Stimulated activated naive CD4-positive, alpha-beta T cell treated with Interleukin-2 at 50 U/mL for 16 hours (primary cell): Measurements from ENCODE around the gene LRP8.
"Not testable (repeated sequence)": the region's sequence is repeated elsewhere in the genome, so short reads cannot be mapped to it uniquely, and the experiment has no call there.

ENCODE experiments used
- DNase-seq: peaks from one replicate; lab custom pipeline; 2025; lab: John Stamatoyannopoulos, UW

The LRP8 gene

DNA sequence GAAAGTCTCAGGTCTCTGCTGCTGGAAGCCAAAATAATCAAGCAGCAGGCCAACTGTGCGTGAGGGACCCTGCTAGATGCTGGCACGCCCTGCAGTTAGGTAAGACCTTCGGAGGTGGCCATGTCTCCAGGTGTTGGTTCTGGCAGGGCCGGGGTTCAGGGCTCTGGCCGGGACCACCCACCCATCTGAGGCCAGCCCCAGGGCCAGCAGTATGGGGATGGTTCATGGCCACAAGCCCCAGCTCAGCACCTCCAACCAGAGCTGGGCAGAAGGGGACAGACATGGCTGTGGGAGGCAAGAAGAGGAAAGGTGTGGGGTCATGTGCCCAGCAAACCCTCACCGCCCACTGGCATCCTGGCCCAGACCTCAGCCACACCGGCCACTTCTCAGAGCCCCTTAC is 23.3 kb downstream of the LRP8 start:
- DNase-seq, result no peak

DNA sequence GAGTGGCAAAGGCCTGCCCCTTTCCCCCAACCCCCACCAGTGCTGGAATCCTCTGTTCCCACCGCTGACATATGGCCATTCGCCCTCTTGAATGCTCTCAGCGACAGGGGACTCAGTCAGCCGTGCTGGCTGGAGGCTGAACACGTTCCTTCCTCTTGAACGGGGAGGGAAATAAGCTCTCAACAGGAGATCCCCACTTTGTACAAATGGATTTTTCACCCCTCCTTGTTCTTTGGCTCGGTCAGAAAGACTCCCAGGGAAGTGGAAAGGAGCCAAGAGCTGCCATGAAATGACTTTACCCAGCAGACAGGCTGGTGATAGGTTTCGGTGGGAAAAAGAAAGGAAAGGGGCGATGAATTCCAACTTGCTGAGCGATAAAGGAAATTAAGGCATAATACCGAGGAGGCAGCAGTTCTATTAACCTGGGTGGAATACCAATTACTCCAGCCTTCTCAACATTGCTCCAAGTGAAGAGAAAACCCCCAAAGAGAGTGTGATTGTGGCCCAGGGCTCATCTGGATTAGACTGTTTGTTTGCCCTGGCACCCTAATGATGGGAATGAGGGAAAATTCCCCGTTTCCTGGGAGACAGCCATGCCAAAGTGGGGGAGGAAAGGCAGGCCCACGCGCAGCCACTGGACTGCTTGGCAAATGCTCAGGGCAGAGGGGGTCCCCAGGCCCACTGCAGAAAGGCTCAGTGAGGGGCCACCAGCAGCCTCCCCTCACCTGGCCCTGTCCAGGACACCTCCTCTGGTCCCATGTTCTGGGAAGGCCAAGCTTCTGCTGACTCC is 23.9 kb downstream of the LRP8 start:
- DNase-seq, result no peak

DNA sequence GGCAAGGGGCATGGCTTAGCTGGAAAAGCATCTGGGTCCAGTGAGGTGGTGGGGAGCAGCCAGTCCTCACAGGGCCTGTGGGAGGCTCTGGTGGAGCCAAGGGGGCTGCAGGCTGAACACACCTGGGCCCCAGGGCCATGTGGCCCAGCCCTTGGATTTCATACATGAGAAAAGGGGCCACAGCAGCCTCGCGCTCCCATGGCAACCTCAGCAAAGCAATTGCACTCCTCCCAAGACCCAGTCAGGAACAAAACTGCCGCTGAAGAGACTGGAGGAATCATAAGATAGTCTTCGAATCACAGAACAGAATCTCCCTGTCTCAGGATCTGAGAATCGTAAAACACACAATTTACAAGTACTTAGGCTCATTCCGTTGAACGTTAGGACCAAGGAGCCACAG is 24.6 kb downstream of the LRP8 start:
- DNase-seq, result no peak

DNA sequence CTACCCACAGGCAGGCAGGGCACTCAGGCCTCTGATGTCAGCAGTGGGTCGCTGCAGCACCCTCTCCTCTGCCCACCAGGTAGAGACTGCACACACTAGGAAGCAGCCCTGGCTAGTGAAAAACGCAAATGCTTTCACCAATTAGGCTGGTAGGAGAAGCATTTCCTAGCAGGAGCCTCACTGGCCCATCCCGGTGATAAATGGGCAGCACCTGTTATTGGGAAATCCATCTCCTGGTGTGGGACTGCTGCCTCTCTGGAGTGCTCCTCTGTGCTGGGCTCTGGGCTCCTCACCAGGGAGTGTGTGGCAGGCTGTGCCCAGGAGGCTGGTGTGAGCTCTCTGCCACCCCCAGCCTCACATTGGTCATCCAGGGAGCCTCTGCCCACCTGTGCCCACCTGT is 28.6 kb downstream of the LRP8 start:
- DNase-seq, result no peak

DNA sequence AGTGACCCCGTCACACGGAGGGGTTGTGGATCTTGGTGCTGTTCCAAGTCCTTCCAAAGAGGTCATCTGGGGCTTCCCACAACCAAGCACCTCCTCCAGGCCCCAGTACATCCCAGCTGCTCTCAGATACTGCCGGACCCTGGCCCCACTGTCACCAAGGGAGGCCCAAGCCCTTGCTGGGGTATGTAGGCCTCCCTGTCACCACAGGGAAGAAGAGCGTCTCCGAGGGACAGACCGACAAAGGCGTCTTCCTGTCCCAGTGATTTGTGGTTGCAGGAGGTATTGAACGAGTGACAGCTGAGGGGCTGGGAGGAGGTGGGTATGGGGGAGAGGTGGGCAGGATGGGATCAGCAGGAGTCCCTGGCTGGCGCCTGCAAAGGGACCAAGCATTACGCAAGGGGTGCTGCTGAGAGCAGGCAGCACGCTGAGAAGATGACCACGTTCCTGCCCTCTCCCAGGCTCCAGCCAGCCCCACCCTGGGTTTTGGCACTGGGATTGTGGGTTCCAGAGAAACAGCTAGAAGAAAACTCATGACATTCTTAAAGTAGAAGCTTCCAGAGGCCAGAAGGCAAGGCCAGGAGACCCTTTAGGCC is 29.7 kb downstream of the LRP8 start:
- no peak for DNase-seq

DNA sequence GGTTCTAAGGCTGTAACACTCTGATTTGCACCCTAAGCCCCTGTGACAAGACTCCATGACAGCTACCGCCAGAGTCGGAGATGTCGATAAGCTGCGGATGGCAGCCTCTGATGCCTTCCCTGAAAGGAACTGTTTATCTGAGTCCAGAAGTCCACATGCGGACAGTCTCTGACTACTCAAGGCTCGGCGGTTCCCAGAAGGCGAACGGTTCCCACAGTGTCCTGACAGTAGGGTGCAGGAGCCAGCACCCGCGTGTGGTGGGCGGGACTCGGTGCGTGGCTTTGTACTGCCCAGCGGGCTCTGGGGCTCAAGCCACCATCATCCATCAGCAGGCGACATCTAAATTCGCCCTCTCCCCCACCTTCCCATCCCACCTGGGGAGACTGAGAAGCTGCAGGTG is 30.7 kb downstream of the LRP8 start:
- no peak for DNase-seq

DNA sequence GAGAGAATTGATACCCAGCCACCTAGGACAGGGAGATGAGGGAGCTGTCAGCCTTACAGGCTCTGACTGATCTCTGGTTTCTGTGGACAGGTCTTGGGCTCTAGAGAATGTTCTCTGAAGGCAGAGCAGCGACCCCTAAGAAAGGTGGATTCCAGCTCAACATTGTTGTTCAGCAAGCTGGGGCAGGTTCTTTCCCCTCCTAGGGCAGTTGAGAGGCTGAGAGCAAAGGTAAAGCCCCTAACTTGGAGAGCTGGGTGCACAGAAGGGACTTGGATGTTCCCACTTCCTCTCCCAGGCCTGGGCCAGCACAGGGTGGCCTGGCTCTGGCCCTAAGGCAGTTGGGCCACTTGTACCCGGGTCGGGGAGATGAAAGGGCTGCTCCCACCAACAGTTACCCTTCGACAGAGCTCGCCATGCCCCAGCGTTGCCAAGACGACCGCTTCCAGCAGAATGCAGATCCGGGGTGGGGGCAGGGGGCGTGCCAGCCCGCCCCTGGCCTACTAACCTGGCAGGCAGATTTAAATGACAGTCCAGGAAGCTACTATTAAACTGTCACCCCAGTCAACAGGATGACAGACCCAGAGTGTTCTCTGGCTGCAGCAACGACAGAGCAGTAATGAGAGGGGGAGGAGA is 31.6 kb downstream of the LRP8 start:
- no peak for DNase-seq

DNA sequence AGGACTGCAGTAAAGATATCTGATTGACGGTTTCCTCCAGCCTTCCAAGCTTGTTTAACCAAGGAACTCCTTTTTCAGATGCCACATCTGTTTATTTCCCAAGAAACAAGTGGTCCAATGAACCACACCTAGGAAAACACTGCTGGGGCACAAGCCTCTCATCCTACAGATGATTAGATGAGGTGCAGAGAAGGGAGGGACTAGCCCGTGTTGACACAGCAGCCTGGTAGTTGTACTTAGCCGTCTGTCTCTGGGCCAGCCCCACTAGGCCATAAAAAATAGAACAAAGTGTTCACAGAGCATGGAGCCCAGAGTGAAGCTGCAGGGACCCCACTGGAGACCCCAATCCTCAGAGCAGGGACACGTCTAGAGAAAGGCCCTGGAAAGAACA is 32.1 kb downstream of the LRP8 start:
- DNase-seq, result no peak

DNA sequence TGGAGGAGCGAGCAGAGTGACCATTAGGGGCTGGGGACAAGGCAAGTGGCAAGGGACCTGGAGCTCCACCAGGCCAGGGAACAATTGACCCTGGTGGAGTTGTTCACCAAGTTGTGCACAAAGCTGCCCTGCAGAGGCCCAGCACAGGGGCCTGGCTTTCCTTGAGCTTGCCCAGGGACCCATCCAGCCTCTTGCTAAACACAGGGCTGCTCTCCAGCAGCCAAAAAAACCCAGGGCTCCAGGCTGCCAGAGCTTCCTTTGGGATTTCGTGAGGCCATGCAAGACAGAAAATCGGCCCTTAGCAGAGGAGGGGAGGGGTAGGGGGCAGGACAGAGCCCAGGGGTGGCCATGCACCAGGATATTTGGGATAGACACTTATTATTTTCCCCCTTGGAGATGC is 32.6 kb downstream of the LRP8 start:
- DNase-seq, result no peak

DNA sequence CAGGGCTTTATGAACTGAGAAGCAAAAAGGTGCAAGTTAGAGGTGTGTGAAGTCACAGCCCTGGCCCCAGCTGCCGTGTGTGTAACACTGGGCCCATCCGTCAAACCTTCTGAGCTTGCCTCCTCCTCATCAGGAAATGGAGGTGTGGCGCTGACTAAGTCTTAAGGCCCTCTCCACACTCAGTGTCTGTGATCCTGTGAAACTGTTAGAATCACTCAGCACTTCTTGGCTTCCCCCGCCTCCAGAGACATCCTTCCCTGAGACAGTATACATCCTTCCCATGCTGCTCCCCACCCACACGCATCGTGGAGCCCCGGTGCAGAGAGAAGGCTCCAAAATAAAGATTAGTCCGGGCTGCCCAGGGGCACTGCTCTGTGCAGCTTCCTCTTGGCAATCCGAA is 33.3 kb downstream of the LRP8 start:
- DNase-seq, result peak; percentile 57

DNA sequence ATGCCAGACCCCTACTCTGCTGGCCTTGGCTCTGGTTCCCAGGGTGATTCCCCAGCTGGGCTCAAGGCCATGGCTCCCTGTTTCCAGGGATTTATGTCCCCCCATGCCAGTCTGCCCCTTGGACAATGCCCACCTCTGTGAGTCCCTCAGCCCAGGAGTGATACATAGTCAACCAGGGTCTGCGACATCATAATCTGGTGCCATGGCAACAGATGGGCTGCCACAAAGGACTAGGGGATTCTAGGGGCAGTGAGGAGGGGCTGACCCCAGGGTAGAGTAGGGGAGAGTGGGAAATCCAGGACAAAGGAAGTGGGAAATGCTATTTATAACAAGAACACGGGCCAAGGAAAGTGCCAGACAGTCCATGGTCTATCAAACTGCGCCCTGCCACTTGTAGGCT is 33.8 kb downstream of the LRP8 start:
- no peak for DNase-seq

DNA sequence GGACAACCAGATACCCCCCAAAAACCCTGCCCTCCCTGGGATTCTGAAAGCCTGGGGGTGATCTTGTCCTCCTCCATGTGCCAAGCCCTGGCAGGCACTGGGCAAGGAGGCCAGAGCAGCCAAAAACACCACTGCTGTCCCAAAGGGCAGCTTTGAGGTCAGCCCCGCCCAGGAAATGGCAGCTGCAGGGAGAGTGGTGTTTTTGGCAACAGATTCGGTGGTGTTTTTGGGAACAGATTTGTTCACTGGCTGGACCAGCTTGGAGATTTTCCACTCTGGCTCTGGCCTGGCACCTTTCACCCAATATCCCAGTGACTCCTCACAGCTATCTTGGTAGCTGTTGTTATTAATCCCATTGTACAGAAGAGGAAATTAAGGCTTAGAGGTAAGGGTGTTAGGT is 34.7 kb downstream of the LRP8 start:
- DNase-seq, result no peak

DNA sequence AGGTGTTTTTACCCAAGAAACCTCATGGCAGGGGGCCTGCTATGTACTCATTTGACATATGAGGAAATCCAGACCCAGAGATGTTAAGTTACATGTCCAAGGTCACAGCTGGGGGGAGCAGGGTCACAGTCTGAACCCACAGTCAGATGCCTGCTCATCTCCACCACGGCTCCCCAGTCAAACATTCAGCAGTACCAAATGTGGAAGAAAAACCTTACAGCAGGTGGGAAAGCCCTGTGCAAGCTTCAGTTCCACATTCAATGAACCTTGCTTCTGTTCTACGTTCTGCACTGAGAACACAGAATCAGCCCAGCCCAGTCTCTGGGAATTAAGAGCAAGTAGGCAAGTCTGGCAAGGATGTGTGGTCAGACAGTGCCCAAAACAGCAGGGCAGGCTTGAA is 35.2 kb downstream of the LRP8 start:
- DNase-seq, result no peak

DNA sequence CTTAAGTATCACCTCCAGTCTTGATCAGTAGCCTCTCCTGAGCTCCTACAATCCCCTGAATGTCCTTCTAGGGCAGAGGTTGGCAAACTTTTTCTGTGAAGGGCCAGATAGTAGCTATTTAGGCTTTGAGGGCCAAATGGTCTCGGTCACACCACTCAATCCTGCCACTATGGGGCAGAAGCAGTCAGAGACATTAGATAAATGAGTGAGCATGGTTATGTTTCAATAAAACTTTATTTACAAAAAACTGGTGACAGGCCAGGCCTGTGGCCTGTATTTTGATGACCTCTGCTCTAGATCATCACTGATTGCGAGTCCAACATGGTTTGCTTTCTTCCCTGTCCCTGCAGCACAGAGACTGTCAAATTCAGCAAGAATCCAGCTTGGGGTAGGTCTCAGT is 36.3 kb downstream of the LRP8 start:
- DNase-seq, result no peak

DNA sequence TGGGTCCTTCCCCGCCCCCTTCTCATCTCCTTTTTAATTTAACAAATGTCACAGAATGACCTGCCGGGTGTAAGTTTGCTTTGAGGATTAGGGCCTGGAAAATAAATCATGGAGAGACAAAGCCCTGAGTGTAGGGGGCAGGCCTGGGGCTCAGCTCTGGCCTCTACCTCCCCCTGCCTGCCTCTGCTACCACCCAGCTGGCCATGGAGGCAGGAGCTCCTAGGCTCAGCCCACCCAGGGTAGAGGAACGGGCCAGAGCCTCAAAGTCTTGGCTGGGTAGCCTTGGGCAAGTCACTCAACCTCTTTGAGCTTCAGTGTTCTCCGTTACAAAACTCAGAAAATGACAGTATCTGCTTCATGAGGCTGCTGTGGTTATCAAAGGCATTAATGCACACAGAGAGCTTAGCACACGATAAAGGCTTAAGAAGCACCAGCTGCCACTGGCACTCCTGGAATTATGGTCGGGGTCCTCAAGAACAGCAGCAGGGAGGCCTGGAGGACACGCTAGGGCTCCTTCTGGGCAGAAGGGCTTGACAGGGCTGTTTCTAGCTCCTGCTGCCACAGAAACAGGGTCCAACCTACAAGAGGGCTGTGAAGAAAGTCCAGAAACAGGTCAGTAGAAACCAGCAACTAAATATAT is 39.0 kb downstream of the LRP8 start:
- no peak for DNase-seq

DNA sequence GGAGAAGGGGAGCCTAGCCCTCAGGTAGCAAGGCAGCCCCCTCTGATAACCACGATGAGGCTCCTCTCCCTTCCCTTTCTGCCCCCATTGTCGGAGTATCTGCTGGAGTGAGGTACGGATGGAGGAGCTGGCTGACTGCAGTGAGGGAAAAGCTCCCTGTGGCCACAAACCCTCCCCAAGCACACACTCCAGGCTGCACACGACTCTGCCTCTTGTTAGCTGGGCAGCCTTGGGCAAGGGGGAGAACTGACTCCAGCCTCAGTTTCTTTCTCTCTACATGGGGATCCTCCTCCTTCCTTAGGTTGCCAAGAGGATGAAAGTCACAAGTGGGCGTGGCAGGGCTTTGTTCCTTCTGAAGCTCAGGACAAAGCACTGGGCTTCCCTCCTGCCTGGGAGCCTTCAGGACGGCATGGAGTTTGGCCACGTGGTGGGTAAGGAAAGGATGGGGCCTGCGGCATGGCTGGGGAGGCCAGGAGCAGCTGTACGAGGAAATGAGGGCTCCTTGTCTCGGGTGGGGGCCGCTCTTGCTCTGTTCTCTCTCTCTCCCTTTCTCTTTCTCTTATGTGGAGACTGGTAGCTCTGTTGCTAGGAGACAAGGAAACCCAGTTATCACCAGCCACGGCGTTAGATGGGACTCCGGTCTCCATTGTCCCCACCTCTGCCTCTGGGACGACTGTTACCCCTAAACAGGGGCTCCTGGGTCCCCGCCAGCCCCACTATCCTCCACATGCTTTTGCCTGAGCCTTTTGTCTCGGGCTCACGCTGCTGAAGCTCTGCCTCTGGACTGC is 39.7 kb downstream of the LRP8 start:
- no peak for DNase-seq

DNA sequence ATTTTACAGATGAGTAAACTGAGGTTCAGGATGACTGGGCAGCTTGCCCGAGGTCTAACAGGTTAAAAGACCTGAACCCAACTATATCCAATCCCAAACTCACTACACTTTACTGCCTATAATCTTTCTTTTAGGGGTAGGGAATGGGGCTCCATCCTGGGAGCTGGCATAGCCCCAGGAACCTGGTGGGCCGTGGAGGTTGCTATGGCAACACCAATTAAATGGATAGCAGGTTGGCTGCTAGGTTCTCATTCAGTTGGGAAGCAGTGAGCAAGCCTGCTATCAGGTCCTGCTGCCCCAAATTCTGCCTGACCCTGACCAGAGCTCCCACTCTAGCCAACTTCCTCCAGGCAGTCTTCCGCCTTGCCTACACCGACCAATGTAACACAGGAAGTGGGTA is 40.9 kb downstream of the LRP8 start:
- DNase-seq, result no peak

DNA sequence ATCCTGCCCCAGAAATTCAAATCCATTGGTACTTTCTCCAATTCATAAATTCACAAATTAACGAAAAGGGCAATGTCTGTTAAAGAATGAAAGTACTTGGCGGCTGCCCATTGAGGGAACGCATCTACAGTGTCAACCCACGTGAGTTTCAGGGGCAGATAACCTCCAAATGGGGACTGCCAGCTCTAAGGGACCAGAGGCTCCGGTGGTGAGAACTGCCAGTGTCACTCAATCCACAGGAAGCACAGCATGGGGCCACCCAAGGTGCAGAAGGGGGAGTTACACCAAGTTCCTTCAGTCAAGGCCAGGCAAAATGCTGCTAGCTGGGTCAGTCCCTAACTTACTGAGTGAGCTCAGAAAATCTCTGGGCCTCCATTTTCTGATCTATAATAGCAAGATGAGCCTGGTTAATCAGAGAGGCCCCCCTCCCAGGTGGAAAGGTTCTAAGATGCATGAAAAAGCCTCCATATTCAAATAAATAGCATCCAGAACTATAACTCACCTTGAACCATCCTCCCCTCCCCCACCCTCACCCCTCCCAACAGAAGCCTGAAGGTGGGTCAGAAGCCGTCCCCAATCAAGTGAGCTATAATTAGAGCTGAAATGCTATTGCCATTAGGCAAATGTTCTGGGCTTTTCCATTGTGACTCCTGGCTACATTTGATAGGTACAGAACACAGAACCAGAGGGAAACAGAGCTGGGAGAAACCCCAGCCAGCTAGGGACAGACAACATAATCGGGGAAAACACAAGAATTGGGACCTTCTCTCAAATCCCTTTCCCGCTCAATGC is 41.7 kb downstream of the LRP8 start:
- no peak for DNase-seq

DNA sequence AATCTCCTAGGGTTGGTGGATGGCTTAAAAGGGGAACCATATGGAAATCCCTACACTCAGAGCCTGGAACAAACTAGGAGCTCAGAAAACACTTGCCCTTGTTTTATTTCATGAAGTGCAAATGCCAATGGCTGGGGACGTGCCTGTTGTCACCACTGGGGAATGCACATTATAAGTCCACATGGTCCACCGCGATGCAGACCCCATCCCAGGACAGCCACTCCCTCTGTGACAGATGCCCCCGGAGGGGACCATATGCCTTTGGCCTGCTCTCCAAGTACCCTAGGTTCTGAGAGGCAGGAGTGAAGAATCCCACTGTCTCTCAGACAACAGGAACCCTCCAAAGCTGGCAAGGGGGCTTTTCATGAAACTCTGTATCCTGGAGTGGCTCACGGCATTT is 42.3 kb downstream of the LRP8 start:
- DNase-seq, result no peak

DNA sequence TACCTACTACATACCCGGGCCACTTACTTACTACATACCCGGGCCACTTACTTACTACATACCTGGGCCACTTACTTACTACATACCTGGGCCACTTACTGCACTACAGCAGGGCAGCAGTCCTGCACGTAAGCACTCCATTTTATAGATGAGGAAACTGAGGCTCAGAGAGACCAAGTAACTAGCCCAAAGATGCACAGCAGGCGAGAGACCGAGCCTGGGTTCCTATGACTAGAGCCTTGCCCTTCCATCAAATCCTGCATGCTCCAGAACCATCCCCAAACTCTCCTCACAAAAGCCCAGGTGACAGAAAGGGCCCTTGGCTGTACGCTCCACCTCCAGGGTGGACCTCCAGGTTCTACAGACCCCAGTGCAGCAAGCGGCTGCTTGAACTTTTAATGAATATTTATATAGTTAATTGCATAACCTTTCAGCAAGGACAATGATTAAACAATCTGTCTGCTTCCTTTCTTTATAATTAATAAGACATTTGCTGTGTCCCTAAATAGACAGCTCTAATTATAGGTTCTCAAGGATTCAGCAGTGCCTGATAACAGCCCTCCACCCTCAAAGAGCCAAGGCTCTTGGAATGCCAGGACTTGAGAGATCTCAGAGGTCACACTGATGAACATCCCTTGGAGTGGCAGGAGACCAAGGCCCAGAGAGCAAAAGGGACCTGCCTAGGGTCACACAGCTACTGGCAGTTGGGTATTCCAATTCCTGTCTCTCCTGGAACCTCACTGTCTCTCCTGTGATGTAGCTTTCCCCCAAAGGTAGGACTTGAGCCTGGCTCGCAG is 43.4 kb downstream of the LRP8 start:
- no peak for DNase-seq

DNA sequence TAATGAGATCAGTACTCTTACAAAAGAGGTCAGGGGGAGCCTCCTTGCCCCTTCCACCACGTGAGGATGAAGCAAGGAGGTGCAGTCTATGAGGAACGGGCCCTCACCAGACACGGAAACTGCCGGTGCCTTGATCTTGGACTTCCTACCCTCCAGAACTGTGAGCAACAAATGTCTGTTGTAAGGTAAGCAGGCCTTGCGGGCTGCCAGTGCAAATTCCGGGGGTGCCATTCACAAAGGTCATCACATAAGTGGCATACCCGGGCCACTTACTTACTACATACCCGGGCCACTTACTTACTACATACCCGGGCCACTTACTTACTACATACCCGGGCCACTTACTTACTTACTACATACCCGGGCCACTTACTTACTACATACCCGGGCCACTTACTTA is 44.7 kb downstream of the LRP8 start:
- not testable (repeated sequence) for DNase-seq
